Smooth muscle cell (in vitro differentiated cells): ENCODE measurements around the gene VWA3B. TPM values are rescaled to one million over a fixed set of nuclear protein-coding genes. Genes with fewer than 3 reads are reported as not detected.

Source experiments
- DNase-seq: peaks from one replicate; lab custom pipeline; 2025; ENCODE audit not compliant: unreplicated experiment; lab: John Stamatoyannopoulos, UW
- H2AFZ ChIP-seq: fragments of 200-600 bp; sonication (generic); 2 replicates; pipeline ENCODE4 v1.6.0; 2016; ENCODE audit warnings: antibody characterized with exemption, low read depth, mild to moderate bottlenecking
- H3F3A ChIP-seq: fragments of 200-600 bp; sonication (generic); 2 replicates; pipeline ENCODE4 v1.6.0; 2017; ENCODE audit warnings: antibody characterized with exemption, low read depth
- H3K27ac ChIP-seq: fragments of 200-600 bp; sonication (generic); 2 replicates; pipeline ENCODE4 v1.5.1; 2016; ENCODE audit warnings: low read depth, mild to moderate bottlenecking
- H3K27me3 ChIP-seq: fragments of 200-600 bp; sonication (generic); 2 replicates; pipeline ENCODE4 v1.6.1; 2016; ENCODE audit warnings: low read depth, mild to moderate bottlenecking
- H3K36me3 ChIP-seq: fragments of 200-600 bp; sonication (generic); 2 replicates; pipeline ENCODE4 v1.5.1; 2016; ENCODE audit warnings: low read depth
- H3K4me1 ChIP-seq: fragments of 200-600 bp; sonication (generic); 2 replicates; pipeline ENCODE4 v1.5.1; 2016; ENCODE audit warnings: low read depth
- H3K4me2 ChIP-seq: fragments of 200-600 bp; sonication (generic); 2 replicates; pipeline ENCODE4 v1.6.0; 2016; ENCODE audit warnings: mild to moderate bottlenecking
- H3K4me3 ChIP-seq: fragments of 200-600 bp; sonication (generic); 2 replicates; pipeline ENCODE4 v1.5.1; 2016; ENCODE audit warnings: mild to moderate bottlenecking
- H3K79me2 ChIP-seq: fragments of 200-600 bp; sonication (generic); 2 replicates; pipeline ENCODE4 v1.6.0; 2016; ENCODE audit warnings: low read depth, mild to moderate bottlenecking
- H3K9ac ChIP-seq: fragments of 200-600 bp; sonication (generic); 2 replicates; pipeline ENCODE4 v1.6.0; 2016; ENCODE audit warnings: low read depth
- H3K9me3 ChIP-seq: fragments of 200-600 bp; sonication (generic); replicated peaks from 2 replicates; pipeline ENCODE4 v1.5.1; 2016; ENCODE audit warnings: low read depth
- H4K20me1 ChIP-seq: fragments of 200-600 bp; sonication (generic); 2 replicates; pipeline ENCODE4 v1.6.0; 2016; ENCODE audit warnings: low read depth
- WGBS: methylation state at CpG from one replicate; pipeline ENCODE4 v1.1.7; 2016; ENCODE audit warnings: low lambda C conversion rate; 5-methylcytosine and 5-hydroxymethylcytosine counted together
- polyA plus RNA-seq: library from polyadenylated mRNA; unstranded; fragments of >200 nt; fragmentation: Nextera tagmentation; extraction: Ambion mirVana; gene quantifications from 2 replicates; pipeline ENCODE4 v1.2.1, GENCODE V29; 2016
- total RNA-seq: library from RNA; depleted of rRNA; stranded (reverse); fragments of >200 nt; gene quantifications from 2 replicates; pipeline ENCODE4 v1.2.3, GENCODE V29; 2014
- TF ChIP-seq, protein P1 (sequence below): fragments of 200-600 bp; sonication (generic); IDR thresholded peaks from 2 replicates; pipeline ENCODE4 v1.5.1; 2017; ENCODE audit warnings: borderline replicate concordance, mild to moderate bottlenecking, antibody characterized with exemption; ENCODE audit not compliant: insufficient read depth, poor library complexity, severe bottlenecking

Gene VWA3B
- total and polyA plus RNA-seq, 2 experiments from 2014 or later, result not detected

DNA sequence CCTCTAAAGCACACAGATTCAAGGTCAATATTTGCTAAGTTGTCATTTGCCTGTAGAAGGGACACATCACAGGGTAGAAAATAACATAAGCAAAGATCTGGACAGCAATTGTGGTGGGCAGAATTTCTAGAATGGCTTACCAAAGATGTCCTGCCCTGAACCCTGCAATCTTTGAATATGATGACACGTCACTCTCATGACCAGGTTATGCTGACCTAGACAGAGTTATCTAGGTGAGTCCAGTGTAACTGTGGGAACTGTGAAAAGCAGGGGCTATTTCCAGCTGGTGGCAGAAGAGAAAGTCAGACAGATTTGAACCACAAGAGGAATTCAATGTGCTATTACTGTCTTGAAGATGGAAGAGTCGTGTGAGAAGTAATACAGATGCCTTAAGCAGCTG lies 147.0 kb downstream of the VWA3B start:
- H3K79me2 ChIP-seq, result no peaks in the 10 kb centered on the region
- no peak overlapping the region for H2AFZ ChIP-seq
- no peak overlapping the region for H3K27ac ChIP-seq
- H3K4me3 ChIP-seq, result no peak overlapping the region
- WGBS, result 84% methylated on average over 2 of the region's 2 CpGs
- H3K4me2 ChIP-seq, result no peak overlapping the region
- H3K9ac ChIP-seq, result no peak overlapping the region
- H3K27me3 ChIP-seq, result no peaks in the 10 kb centered on the region
- no peaks in the 10 kb centered on the region for H3F3A ChIP-seq
- no peaks in the 10 kb centered on the region for H4K20me1 ChIP-seq
- TF ChIP-seq, protein P1, sequence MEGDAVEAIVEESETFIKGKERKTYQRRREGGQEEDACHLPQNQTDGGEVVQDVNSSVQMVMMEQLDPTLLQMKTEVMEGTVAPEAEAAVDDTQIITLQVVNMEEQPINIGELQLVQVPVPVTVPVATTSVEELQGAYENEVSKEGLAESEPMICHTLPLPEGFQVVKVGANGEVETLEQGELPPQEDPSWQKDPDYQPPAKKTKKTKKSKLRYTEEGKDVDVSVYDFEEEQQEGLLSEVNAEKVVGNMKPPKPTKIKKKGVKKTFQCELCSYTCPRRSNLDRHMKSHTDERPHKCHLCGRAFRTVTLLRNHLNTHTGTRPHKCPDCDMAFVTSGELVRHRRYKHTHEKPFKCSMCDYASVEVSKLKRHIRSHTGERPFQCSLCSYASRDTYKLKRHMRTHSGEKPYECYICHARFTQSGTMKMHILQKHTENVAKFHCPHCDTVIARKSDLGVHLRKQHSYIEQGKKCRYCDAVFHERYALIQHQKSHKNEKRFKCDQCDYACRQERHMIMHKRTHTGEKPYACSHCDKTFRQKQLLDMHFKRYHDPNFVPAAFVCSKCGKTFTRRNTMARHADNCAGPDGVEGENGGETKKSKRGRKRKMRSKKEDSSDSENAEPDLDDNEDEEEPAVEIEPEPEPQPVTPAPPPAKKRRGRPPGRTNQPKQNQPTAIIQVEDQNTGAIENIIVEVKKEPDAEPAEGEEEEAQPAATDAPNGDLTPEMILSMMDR, result no peak
- no peak for DNase-seq
- no peaks in the 10 kb centered on the region for H3K4me1 ChIP-seq
- no peaks in the 10 kb centered on the region for H3K36me3 ChIP-seq
- H3K9me3 ChIP-seq, result no peaks in the 10 kb centered on the region

DNA sequence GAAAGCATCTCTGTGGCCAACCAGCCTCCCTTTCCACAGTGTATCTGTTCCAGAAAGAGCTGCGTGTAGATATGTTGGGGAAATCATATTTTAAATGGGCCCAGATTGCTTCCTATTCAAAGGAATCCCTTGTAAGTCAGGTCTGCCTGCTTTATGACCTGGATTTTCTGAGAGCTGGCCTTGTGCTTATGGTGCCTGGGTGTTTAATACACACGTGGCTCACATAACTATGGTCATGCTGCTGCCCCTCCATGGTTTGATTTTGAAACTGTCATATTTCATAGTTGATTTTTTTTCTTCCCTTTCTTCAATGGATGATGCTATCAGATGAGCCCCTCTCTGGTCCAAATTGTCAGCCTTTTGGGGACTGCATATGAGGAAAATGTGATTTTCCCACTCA lies 147.8 kb downstream of the VWA3B start:
- TF ChIP-seq, protein P1, result no peak
- Histone ChIP-seq H3K79me2 (no peaks in the 10 kb centered on the region), H3K9me3 (no peaks in the 10 kb centered on the region), H3K27me3 (no peaks in the 10 kb centered on the region), H3K4me1 (no peaks in the 10 kb centered on the region), H3F3A (no peaks in the 10 kb centered on the region), H3K4me2 (no peak overlapping the region), H4K20me1 (no peaks in the 10 kb centered on the region), H3K4me3 (no peak overlapping the region), H3K36me3 (no peaks in the 10 kb centered on the region), H2AFZ (no peak overlapping the region), H3K9ac (no peak overlapping the region), H3K27ac (no peak overlapping the region)
- no peak for DNase-seq
- WGBS, result 81% methylated on average over 2 of the region's 2 CpGs

GRCh38 chr2:98236935-98237334 lies 150.0 kb downstream of the VWA3B start:
- Histone ChIP-seq H3K4me2 (no peak overlapping the region), H3K9ac (no peak overlapping the region), H3K4me3 (no peak overlapping the region), H3K9me3 (no peaks in the 10 kb centered on the region), H3K79me2 (no peaks in the 10 kb centered on the region), H4K20me1 (no peaks in the 10 kb centered on the region), H3K36me3 (no peaks in the 10 kb centered on the region), H3K4me1 (no peaks in the 10 kb centered on the region), H3K27ac (no peak overlapping the region), H3K27me3 (no peaks in the 10 kb centered on the region), H3F3A (no peaks in the 10 kb centered on the region), H2AFZ (no peak overlapping the region)
- TF ChIP-seq, protein P1, result no peak
- no peak for DNase-seq
- WGBS, result 83% methylated on average over 11 of the region's 11 CpGs

GRCh38 chr2:98240786-98241398 lies 153.9 kb downstream of the VWA3B start:
- H3K9ac ChIP-seq, result no peak overlapping the region
- H3K36me3 ChIP-seq, result no peaks in the 10 kb centered on the region
- no peak overlapping the region for H3K4me2 ChIP-seq
- H3K9me3 ChIP-seq, result no peaks in the 10 kb centered on the region
- no peak overlapping the region for H2AFZ ChIP-seq
- no peaks in the 10 kb centered on the region for H3K27me3 ChIP-seq
- 57% methylated on average over 3 of the region's 3 CpGs for WGBS
- no peaks in the 10 kb centered on the region for H4K20me1 ChIP-seq
- H3F3A ChIP-seq, result no peaks in the 10 kb centered on the region
- no peak overlapping the region for H3K27ac ChIP-seq
- DNase-seq, result no peak
- TF ChIP-seq, protein P1, result no peak
- H3K4me3 ChIP-seq, result no peak overlapping the region
- no peaks in the 10 kb centered on the region for H3K79me2 ChIP-seq
- H3K4me1 ChIP-seq, result no peaks in the 10 kb centered on the region
